Hematopoietic multipotent progenitor cell treated with erythropoietin and hydrocortisone succinate and interleukin-3 and kit ligand, for 6 days (in vitro differentiated cells): ENCODE data around the gene SNN.

Experiments used
- DNase-seq: peaks from one replicate; pipeline ENCODE4 v3.0.0-alpha.2; 2015

The SNN gene

GRCh38 chr16:11681976-11682654 is 13.9 kb downstream of the SNN start:
- DNase-seq, result no peak

- DNase-seq, result no peak
Measured at GRCh38 chr16:11682655-11683096, 14.4 kb downstream of the SNN start.

- no peak for DNase-seq
Measured at GRCh38 chr16:11683145-11683544, 14.9 kb downstream of the SNN start.

GRCh38 chr16:11684231-11685025 is 16.2 kb downstream of the SNN start:
- DNase-seq, result no peak

GRCh38 chr16:11685844-11686618 is 17.8 kb downstream of the SNN start:
- DNase-seq, result no peak

GRCh38 chr16:11686713-11687380 is 18.6 kb downstream of the SNN start:
- no peak for DNase-seq

GRCh38 chr16:11687601-11688519 is 19.6 kb downstream of the SNN start:
- DNase-seq, result no peak

GRCh38 chr16:11688520-11688886 is 20.2 kb downstream of the SNN start:
- no peak for DNase-seq

- DNase-seq, result no peak
Measured at GRCh38 chr16:11689031-11689840, 21.0 kb downstream of the SNN start.

- no peak for DNase-seq
Measured at GRCh38 chr16:11691235-11691634, 23.0 kb downstream of the SNN start.

GRCh38 chr16:11691771-11692170 is 23.5 kb downstream of the SNN start:
- no peak for DNase-seq

GRCh38 chr16:11692171-11692570 is 23.9 kb downstream of the SNN start:
- DNase-seq, result no peak

GRCh38 chr16:11692651-11693050 is 24.4 kb downstream of the SNN start:
- no peak for DNase-seq

- DNase-seq, result no peak
Measured at GRCh38 chr16:11696266-11697012, 28.2 kb downstream of the SNN start.

- no peak for DNase-seq
Measured at GRCh38 chr16:11697319-11697718, 29.1 kb downstream of the SNN start.

GRCh38 chr16:11698271-11698689 is 30.0 kb downstream of the SNN start:
- peak; percentile 31 for DNase-seq

GRCh38 chr16:11699234-11699894 is 31.1 kb downstream of the SNN start:
- DNase-seq, result no peak

- peak; percentile 27 for DNase-seq
Measured at GRCh38 chr16:11700264-11701029, 32.2 kb downstream of the SNN start.
